Breast epithelium (tissue), 3 donors: ENCODE results near the gene SESN1.

ENCODE experiments used
- POLR2A ChIP-seq: fragments of 450-650 bp; IDR thresholded peaks from one replicate; pipeline ENCODE4 v1.6.1; 2016; ENCODE audit warnings: antibody characterized with exemption, mild to moderate bottlenecking, moderate library complexity
- POLR2AphosphoS5 ChIP-seq, 3 donors: sonication (generic); formaldehyde crosslinking; IDR thresholded peaks; one replicate each; pipeline ENCODE4 v1.6.1; 2017; ENCODE audit warnings: antibody characterized with exemption in 3 of 3
- TF ChIP-seq, protein P1 (sequence below), 3 donors: fragments of 450-650 bp; IDR thresholded peaks; one replicate each; pipeline ENCODE4 v1.5.1; 2016 to 2017; ENCODE audit warnings: antibody characterized with exemption in 3 of 3, mild to moderate bottlenecking in 3 of 3, moderate library complexity in 3 of 3

DNA sequence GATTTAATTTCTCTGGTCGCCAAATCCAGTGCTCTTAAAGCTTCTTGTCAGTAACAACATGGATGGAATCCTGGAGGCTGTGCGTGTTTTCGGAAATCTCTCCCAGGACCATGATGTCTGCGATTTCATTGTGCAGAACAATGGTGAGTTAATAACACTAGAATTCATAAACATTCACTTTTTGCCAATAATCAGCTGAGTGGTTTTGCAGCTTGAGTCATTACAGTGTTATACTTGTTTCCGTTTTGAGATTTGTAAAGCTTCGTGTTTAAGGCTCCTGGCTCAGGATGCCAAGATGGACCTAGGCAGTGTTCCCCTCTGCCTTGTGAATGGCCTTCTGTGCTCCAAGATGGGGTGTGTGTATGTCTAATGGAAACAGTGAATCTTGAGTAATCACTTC lies 132.7 kb downstream of the SESN1 start:
- TF ChIP-seq POLR2AphosphoS5 (IDR thresholded peaks at IDR 0.05) (no peak), POLR2A (no peak)
- TF ChIP-seq, protein P1, sequence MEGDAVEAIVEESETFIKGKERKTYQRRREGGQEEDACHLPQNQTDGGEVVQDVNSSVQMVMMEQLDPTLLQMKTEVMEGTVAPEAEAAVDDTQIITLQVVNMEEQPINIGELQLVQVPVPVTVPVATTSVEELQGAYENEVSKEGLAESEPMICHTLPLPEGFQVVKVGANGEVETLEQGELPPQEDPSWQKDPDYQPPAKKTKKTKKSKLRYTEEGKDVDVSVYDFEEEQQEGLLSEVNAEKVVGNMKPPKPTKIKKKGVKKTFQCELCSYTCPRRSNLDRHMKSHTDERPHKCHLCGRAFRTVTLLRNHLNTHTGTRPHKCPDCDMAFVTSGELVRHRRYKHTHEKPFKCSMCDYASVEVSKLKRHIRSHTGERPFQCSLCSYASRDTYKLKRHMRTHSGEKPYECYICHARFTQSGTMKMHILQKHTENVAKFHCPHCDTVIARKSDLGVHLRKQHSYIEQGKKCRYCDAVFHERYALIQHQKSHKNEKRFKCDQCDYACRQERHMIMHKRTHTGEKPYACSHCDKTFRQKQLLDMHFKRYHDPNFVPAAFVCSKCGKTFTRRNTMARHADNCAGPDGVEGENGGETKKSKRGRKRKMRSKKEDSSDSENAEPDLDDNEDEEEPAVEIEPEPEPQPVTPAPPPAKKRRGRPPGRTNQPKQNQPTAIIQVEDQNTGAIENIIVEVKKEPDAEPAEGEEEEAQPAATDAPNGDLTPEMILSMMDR (IDR thresholded peaks at IDR 0.05), result no peak
